Type B pancreatic cell (in vitro differentiated cells): ENCODE data around the gene B3GALT4. TPM values are rescaled to one million over a fixed set of nuclear protein-coding genes. Genes with fewer than 3 reads are reported as not detected.
A peak's percentile ranks its signal among the peaks of the same experiment; 100 is the strongest.

Experiments
- DNase-seq: peaks from one replicate; pipeline ENCODE4 v3.0.0; 2021; ENCODE audit warnings: mixed read lengths; ENCODE audit not compliant: unreplicated experiment; ENCODE audit errors: extremely low spot score
- H3K27ac Mint-ChIP-seq: 2 replicates; pipeline ENCODE4 v1.8.0; 2021; ENCODE audit warnings: mild to moderate bottlenecking, mixed read lengths
- H3K27me3 Mint-ChIP-seq: 2 replicates; pipeline ENCODE4 v1.8.0; 2021; ENCODE audit warnings: mixed read lengths
- H3K36me3 Mint-ChIP-seq: 2 replicates; pipeline ENCODE4 v1.8.0; 2021; ENCODE audit warnings: mixed read lengths
- H3K4me1 Mint-ChIP-seq: one replicate; pipeline ENCODE4 v1.8.0; 2021; ENCODE audit warnings: mixed read lengths; ENCODE audit not compliant: unreplicated experiment
- H3K4me3 Mint-ChIP-seq: 2 replicates; pipeline ENCODE4 v1.8.0; 2021; ENCODE audit warnings: mild to moderate bottlenecking, mixed read lengths
- H3K9me3 Mint-ChIP-seq: 2 replicates; pipeline ENCODE4 v1.8.0; 2021; ENCODE audit warnings: mixed read lengths
- total RNA-seq: library from RNA; stranded (reverse); gene quantifications from 2 replicates; pipeline ENCODE4 v1.2.1, GENCODE V29; 2021; ENCODE audit warnings: low replicate concordance
- TF ChIP-seq, protein P1 (sequence below): fragments of 200-600 bp; sonication (generic); conservative IDR thresholded peaks from 2 replicates; pipeline ENCODE4 v1.5.0; 2021; ENCODE audit warnings: antibody characterized with exemption, mild to moderate bottlenecking

B3GALT4 gene
- total RNA-seq, 1 donor from 2014 or later, result 10.1 TPM

DNA sequence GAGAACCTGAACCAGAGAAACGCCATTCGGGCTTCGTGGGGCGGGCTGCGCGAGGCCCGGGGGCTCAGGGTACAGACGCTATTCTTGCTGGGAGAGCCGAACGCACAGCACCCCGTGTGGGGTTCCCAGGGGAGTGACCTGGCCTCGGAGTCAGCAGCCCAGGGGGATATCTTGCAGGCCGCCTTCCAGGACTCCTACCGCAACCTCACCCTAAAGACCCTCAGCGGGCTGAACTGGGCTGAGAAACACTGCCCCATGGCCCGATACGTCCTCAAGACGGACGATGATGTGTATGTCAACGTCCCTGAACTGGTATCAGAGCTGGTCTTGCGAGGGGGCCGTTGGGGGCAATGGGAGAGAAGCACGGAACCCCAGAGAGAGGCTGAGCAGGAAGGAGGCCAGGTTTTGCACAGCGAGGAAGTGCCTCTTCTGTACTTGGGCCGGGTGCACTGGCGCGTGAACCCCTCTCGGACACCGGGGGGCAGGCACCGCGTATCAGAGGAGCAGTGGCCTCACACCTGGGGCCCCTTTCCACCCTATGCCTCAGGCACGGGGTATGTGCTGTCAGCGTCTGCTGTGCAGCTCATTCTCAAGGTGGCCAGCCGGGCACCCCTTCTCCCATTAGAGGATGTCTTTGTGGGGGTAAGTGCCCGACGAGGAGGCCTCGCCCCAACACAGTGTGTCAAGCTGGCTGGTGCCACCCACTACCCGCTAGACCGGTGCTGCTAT is 904 bp downstream of the B3GALT4 start:
- H3K9me3 Mint-ChIP-seq, result no peaks in the 10 kb centered on the region
- H3K36me3 Mint-ChIP-seq, result peaks cover 24% of the 10 kb centered on the region
- peak overlapping the region; percentile 91 for H3K4me3 Mint-ChIP-seq
- no peak for DNase-seq
- no peaks in the 10 kb centered on the region for H3K27me3 Mint-ChIP-seq
- peak overlapping the region; percentile 92 for H3K27ac Mint-ChIP-seq
- TF ChIP-seq, protein P1, sequence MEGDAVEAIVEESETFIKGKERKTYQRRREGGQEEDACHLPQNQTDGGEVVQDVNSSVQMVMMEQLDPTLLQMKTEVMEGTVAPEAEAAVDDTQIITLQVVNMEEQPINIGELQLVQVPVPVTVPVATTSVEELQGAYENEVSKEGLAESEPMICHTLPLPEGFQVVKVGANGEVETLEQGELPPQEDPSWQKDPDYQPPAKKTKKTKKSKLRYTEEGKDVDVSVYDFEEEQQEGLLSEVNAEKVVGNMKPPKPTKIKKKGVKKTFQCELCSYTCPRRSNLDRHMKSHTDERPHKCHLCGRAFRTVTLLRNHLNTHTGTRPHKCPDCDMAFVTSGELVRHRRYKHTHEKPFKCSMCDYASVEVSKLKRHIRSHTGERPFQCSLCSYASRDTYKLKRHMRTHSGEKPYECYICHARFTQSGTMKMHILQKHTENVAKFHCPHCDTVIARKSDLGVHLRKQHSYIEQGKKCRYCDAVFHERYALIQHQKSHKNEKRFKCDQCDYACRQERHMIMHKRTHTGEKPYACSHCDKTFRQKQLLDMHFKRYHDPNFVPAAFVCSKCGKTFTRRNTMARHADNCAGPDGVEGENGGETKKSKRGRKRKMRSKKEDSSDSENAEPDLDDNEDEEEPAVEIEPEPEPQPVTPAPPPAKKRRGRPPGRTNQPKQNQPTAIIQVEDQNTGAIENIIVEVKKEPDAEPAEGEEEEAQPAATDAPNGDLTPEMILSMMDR, result no peak
- H3K4me1 Mint-ChIP-seq, result peaks cover 26% of the 10 kb centered on the region

DNA sequence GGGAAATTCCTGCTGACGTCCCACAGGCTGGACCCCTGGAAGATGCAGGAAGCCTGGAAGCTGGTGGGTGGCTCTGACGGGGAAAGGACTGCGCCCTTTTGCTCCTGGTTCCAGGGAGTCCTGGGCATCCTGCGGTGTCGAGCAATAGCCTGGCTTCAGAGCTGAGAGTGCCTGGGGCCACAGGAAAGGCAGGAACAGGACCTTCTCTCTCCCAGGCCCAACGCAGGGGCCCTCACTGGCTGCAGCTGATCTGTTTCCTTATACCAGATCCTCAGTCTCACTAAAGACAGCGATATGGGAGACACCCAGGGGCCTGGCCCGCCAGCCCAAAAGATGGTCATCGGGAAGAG is 1.4 kb downstream of the B3GALT4 start:
- Mint-ChIP-seq H3K27ac (peak overlapping the region; percentile 63), H3K9me3 (no peaks in the 10 kb centered on the region), H3K4me1 (peaks cover 20% of the 10 kb centered on the region), H3K4me3 (peak overlapping the region; percentile 55), H3K27me3 (no peaks in the 10 kb centered on the region), H3K36me3 (peaks cover 19% of the 10 kb centered on the region)
- DNase-seq, result no peak
- TF ChIP-seq, protein P1, result no peak

DNA sequence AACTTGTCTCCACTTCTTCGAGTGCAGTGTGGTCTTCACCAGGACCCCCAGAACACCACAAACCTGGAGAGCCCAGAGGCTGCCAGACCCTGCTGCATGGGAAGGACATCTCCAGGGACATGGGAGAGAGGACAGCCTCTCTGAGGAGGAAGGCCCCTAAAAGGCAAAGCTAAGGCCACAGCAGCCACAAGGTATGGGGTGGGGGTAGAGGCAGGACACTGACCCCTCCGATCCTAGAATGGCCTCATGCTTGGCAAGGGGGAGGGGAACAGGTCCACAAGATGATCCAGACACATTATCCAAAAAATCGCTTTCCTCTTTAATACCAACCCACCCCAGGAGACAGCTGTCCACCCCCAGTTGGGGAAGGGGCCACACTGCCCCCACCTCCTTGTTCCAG is 1.9 kb downstream of the B3GALT4 start:
- peak overlapping the region; percentile 55 for H3K4me3 Mint-ChIP-seq
- H3K36me3 Mint-ChIP-seq, result peaks cover 18% of the 10 kb centered on the region
- peaks cover 16% of the 10 kb centered on the region for H3K4me1 Mint-ChIP-seq
- no peak for DNase-seq
- H3K9me3 Mint-ChIP-seq, result no peaks in the 10 kb centered on the region
- peak overlapping the region; percentile 63 for H3K27ac Mint-ChIP-seq
- TF ChIP-seq, protein P1, result no peak
- H3K27me3 Mint-ChIP-seq, result no peaks in the 10 kb centered on the region

DNA sequence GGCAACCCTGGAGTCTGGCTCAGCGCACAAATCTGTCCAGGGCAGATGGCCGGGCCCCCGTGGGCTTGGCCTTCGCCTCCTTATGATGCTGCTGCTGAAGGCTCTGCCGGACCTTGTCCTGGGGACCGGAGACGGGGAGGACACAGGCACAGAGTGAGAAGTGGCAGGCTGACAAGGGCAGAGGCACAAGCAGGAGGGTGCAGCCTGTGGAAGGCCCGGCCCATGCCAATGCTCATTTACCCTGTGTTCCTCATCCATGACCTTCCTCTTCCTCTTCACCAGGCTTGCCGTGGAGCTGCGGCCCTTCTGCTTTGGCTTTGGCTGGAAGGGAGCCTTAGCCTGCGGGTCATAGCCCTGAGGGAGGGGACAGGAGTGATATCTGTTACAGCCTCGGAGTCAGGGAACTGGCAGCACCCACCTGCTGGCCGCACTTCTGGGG is 2.4 kb downstream of the B3GALT4 start:
- Mint-ChIP-seq H3K4me1 (peaks cover 14% of the 10 kb centered on the region), H3K36me3 (peaks cover 15% of the 10 kb centered on the region), H3K4me3 (no peak overlapping the region), H3K27me3 (no peaks in the 10 kb centered on the region), H3K27ac (peak overlapping the region; percentile 63), H3K9me3 (no peaks in the 10 kb centered on the region)
- TF ChIP-seq, protein P1, result no peak
- DNase-seq, result no peak

DNA sequence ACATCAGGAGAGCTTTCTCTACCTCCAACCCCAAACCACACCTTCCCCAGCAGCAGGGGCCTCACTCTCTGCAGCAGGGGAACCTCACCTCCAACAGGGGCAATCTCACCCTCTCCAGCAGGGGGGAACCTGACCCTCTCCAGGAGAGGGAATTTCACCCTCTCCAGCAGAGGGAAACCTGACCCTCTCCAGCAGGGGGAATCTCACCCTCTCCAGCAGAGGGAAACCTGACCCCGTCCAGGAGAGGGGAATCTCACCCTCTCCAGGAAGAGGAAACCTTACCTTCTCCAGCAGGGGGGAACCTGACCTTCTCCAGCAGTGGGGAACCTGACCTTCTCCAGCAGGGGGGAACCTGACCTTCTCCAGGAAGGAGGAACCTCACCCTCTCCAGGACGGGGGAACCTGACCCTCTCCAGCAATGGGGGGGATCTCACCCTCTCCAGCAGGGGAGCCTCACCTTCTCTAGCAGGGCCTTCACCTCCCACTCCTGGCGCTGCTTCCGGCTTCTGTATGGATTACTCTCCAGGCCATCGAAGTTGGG is 3.1 kb downstream of the B3GALT4 start:
- no peak for DNase-seq
- peaks cover 8% of the 10 kb centered on the region for H3K36me3 Mint-ChIP-seq
- H3K9me3 Mint-ChIP-seq, result no peaks in the 10 kb centered on the region
- peaks cover 7% of the 10 kb centered on the region for H3K4me1 Mint-ChIP-seq
- peak overlapping the region; percentile 63 for H3K27ac Mint-ChIP-seq
- H3K27me3 Mint-ChIP-seq, result no peaks in the 10 kb centered on the region
- TF ChIP-seq, protein P1, result peak; percentile 56
- H3K4me3 Mint-ChIP-seq, result peak overlapping the region; percentile 55
